Neuron (in vitro differentiated cells): ENCODE results near the gene EEF1A2.
A peak's percentile ranks its signal among the peaks of the same experiment; 100 is the strongest.

ENCODE experiments used
- H2AFZ ChIP-seq: one replicate; pipeline ENCODE4 v1.6.1; 2013; ENCODE audit warnings: low read depth, mild to moderate bottlenecking, inconsistent platforms, low read length, moderate library complexity
- H3K27me3 ChIP-seq: one replicate; pipeline ENCODE4 v1.6.1; 2013; ENCODE audit warnings: low read length; ENCODE audit not compliant: insufficient read depth
- H3K36me3 ChIP-seq: one replicate; pipeline ENCODE4 v1.6.1; 2013; ENCODE audit warnings: low read length; ENCODE audit not compliant: insufficient read depth
- H3K4me1 ChIP-seq: one replicate; pipeline ENCODE4 v1.6.1; 2013; ENCODE audit warnings: low read length; ENCODE audit not compliant: insufficient read depth
- H3K4me3 ChIP-seq: 2 replicates; pipeline ENCODE4 v1.5.1; 2013; ENCODE audit warnings: mild to moderate bottlenecking, low read length, moderate library complexity
- H3K9me3 ChIP-seq: one replicate; pipeline ENCODE4 v1.6.1; 2013; ENCODE audit warnings: low read length

Gene EEF1A2

GRCh38 chr20:63454731-63455567 lies 43.9 kb downstream of the EEF1A2 start:
- H3K4me3 ChIP-seq: peak overlapping the region; percentile 40
- no peaks in the 10 kb centered on the region for H3K36me3 ChIP-seq
- no peaks in the 10 kb centered on the region for H3K9me3 ChIP-seq
- H3K27me3 ChIP-seq: no peaks in the 10 kb centered on the region
- H2AFZ ChIP-seq: no peak overlapping the region
- peaks cover 50% of the 10 kb centered on the region for H3K4me1 ChIP-seq

GRCh38 chr20:63452821-63453523 lies 45.9 kb downstream of the EEF1A2 start:
- Histone ChIP-seq H3K4me3 (no peak overlapping the region), H3K4me1 (peaks cover 50% of the 10 kb centered on the region), H3K27me3 (no peaks in the 10 kb centered on the region), H3K9me3 (no peaks in the 10 kb centered on the region), H3K36me3 (no peaks in the 10 kb centered on the region), H2AFZ (no peak overlapping the region)

GRCh38 chr20:63452341-63452740 lies 46.5 kb downstream of the EEF1A2 start:
- Histone ChIP-seq H3K9me3 (no peaks in the 10 kb centered on the region), H3K4me1 (peaks cover 50% of the 10 kb centered on the region), H2AFZ (no peak overlapping the region), H3K36me3 (no peaks in the 10 kb centered on the region), H3K4me3 (no peak overlapping the region), H3K27me3 (no peaks in the 10 kb centered on the region)

- no peaks in the 10 kb centered on the region for H3K9me3 ChIP-seq
- H3K4me3 ChIP-seq: no peak overlapping the region
- H3K27me3 ChIP-seq: no peaks in the 10 kb centered on the region
- H3K4me1 ChIP-seq: peaks cover 47% of the 10 kb centered on the region
- H3K36me3 ChIP-seq: no peaks in the 10 kb centered on the region
- H2AFZ ChIP-seq: no peak overlapping the region
Observed at GRCh38 chr20:63451821-63452220, 47.1 kb downstream of the EEF1A2 start.

GRCh38 chr20:63449796-63450730 lies 48.8 kb downstream of the EEF1A2 start:
- no peaks in the 10 kb centered on the region for H3K27me3 ChIP-seq
- H3K4me1 ChIP-seq: peaks cover 37% of the 10 kb centered on the region
- H2AFZ ChIP-seq: no peak overlapping the region
- H3K36me3 ChIP-seq: no peaks in the 10 kb centered on the region
- H3K4me3 ChIP-seq: no peak overlapping the region
- H3K9me3 ChIP-seq: no peaks in the 10 kb centered on the region

GRCh38 chr20:63449025-63449424 lies 49.9 kb downstream of the EEF1A2 start:
- Histone ChIP-seq H3K4me3 (no peak overlapping the region), H3K4me1 (peaks cover 27% of the 10 kb centered on the region), H3K27me3 (no peaks in the 10 kb centered on the region), H3K36me3 (peaks cover 3% of the 10 kb centered on the region), H2AFZ (no peak overlapping the region), H3K9me3 (no peaks in the 10 kb centered on the region)

- Histone ChIP-seq H3K9me3 (no peaks in the 10 kb centered on the region), H3K4me3 (no peak overlapping the region), H3K36me3 (peaks cover 3% of the 10 kb centered on the region), H3K27me3 (no peaks in the 10 kb centered on the region), H2AFZ (no peak overlapping the region), H3K4me1 (peaks cover 18% of the 10 kb centered on the region)
Observed at GRCh38 chr20:63448031-63448430, 50.9 kb downstream of the EEF1A2 start.

- Histone ChIP-seq H2AFZ (no peak overlapping the region), H3K4me3 (no peak overlapping the region), H3K36me3 (peaks cover 3% of the 10 kb centered on the region), H3K27me3 (no peaks in the 10 kb centered on the region), H3K4me1 (peaks cover 11% of the 10 kb centered on the region), H3K9me3 (no peaks in the 10 kb centered on the region)
Observed at GRCh38 chr20:63447320-63447719, 51.6 kb downstream of the EEF1A2 start.

GRCh38 chr20:63446216-63447024 lies 52.5 kb downstream of the EEF1A2 start:
- no peaks in the 10 kb centered on the region for H3K9me3 ChIP-seq
- H3K27me3 ChIP-seq: no peaks in the 10 kb centered on the region
- H2AFZ ChIP-seq: no peak overlapping the region
- H3K4me3 ChIP-seq: no peak overlapping the region
- H3K4me1 ChIP-seq: peaks cover 8% of the 10 kb centered on the region
- peaks cover 3% of the 10 kb centered on the region for H3K36me3 ChIP-seq

DNA sequence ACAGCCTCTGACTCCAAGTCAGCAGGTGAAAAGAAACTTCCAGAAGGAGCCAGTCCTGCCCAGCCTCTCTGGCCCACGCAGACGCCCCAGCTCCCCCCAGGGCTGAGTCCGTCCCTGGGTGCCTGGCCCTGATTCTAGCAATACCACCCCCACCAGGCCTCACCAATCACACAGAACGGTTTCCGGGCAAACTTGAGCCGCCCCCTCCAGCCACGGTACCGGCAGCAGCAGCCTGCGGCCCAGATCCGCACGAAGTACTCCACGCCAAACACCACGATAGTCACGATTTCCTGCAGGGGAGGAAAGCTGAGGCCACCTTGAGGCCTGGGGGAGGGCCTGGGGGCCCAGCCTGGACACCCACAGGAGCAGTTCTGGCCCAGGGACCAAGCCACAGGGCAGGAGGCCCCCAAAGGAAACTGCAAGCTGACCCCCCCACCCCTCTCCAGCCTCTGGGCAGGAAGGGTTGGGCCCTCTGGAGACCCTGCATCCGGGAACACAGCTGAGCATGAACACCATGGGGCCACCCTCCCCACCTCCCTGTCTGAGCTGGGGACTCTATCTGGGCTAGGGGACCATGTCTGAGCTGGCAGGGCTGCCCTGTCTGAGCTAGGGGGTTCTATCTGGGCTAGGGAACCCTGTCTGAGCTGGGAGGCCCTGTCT lies 53.7 kb downstream of the EEF1A2 start:
- Histone ChIP-seq H2AFZ (no peak overlapping the region), H3K9me3 (no peaks in the 10 kb centered on the region), H3K36me3 (peaks cover 3% of the 10 kb centered on the region), H3K4me1 (peaks cover 7% of the 10 kb centered on the region), H3K4me3 (no peak overlapping the region), H3K27me3 (no peaks in the 10 kb centered on the region)

DNA sequence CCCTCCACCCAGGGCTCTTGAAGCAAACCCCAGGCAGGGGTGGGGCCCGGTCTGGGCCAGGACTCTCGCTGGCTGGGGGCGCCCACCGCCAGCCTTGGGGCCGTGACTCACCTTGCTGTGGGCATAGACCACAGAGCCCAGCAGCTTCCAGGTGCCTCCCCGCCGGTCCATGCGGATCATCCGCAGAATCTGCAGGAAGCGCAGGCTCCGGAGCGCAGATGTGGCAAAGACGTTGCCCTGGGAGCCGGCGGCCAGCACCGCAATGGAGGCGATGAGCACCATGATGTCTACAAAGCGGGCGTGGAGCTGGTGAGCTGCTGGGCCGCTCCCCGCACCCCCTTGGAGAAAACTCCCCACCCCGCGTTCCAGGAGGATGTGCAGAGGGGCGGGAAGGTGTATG lies 54.3 kb downstream of the EEF1A2 start:
- Histone ChIP-seq H2AFZ (no peak overlapping the region), H3K4me1 (peaks cover 5% of the 10 kb centered on the region), H3K4me3 (no peak overlapping the region), H3K27me3 (no peaks in the 10 kb centered on the region), H3K9me3 (no peaks in the 10 kb centered on the region), H3K36me3 (peaks cover 3% of the 10 kb centered on the region)
